HepG2 (cell line): ENCODE measurements around the gene RHBG. TPM values are rescaled to one million over a fixed set of nuclear protein-coding genes. Genes with fewer than 3 reads are reported as not detected.
A peak's percentile ranks its signal among the peaks of the same experiment; 100 is the strongest.

Experiments
- AGO2 ChIP-seq: fragments of 200-400 bp; formaldehyde crosslinking; optimal IDR thresholded peaks from 2 replicates; pipeline ENCODE3; 2017; ENCODE audit warnings: mild to moderate bottlenecking, low read depth, low read length, moderate library complexity
- BORCS8-MEF2B ChIP-seq: sonication (generic); formaldehyde crosslinking; IDR thresholded peaks from 2 replicates; pipeline ENCODE4 v1.8.0; 2022; ENCODE audit warnings: mild to moderate bottlenecking, missing genetic modification reagents
- FIP1L1 ChIP-seq: fragments of 200-400 bp; formaldehyde crosslinking; IDR thresholded peaks from 2 replicates; pipeline ENCODE4 v1.6.1; 2018; ENCODE audit warnings: low read depth, mild to moderate bottlenecking, low read length, moderate library complexity, borderline replicate concordance; ENCODE audit not compliant: insufficient read depth
- JUND ChIP-seq: sonication (generic); formaldehyde crosslinking; IDR thresholded peaks from 2 replicates; pipeline ENCODE4 v1.8.0; 2022; ENCODE audit warnings: mild to moderate bottlenecking, missing genetic modification reagents
- MXD4 ChIP-seq: IDR thresholded peaks from 2 replicates; pipeline ENCODE4 v1.6.1; 2016; ENCODE audit warnings: mild to moderate bottlenecking, missing biosample characterization, missing genetic modification reagents
- NPAS2 ChIP-seq: sonication (generic); formaldehyde crosslinking; IDR thresholded peaks from 2 replicates; pipeline ENCODE4 v1.8.0; 2022; ENCODE audit warnings: mild to moderate bottlenecking, missing genetic modification reagents, borderline replicate concordance
- POLR2A ChIP-seq, 2 experiments: IDR thresholded peaks; 2 replicates each; pipeline ENCODE4 v1.6.1; 2011; ENCODE audit warnings: low read depth in 2 of 2, low read length in 2 of 2, mild to moderate bottlenecking in 1 of 2, moderate library complexity in 1 of 2; ENCODE audit not compliant: insufficient read depth in 1 of 2
- RBFOX2 ChIP-seq: fragments of 200-400 bp; formaldehyde crosslinking; IDR thresholded peaks from 2 replicates; pipeline ENCODE4 v1.6.1; 2017; ENCODE audit warnings: low read depth, mild to moderate bottlenecking, low read length
- RBM39 ChIP-seq: fragments of 200-400 bp; formaldehyde crosslinking; IDR thresholded peaks from one replicate; pipeline ENCODE4 v1.6.1; 2018; ENCODE audit warnings: antibody characterized with exemption, mild to moderate bottlenecking, low read depth, low read length; ENCODE audit not compliant: poor library complexity, severe bottlenecking
- REPIN1 ChIP-seq: sonication (generic); formaldehyde crosslinking; IDR thresholded peaks from 2 replicates; pipeline ENCODE4 v1.8.0; 2022; ENCODE audit warnings: missing genetic modification reagents, low read depth, mild to moderate bottlenecking, borderline replicate concordance
- SKI ChIP-seq: fragments of 450-650 bp; IDR thresholded peaks from one replicate; pipeline ENCODE4 v1.6.1; 2018; ENCODE audit warnings: mild to moderate bottlenecking; ENCODE audit not compliant: partially characterized antibody
- ZBTB20 ChIP-seq: sonication (generic); formaldehyde crosslinking; IDR thresholded peaks from 2 replicates; pipeline ENCODE4 v1.8.1; 2023; ENCODE audit warnings: missing genetic modification reagents, low read depth, mild to moderate bottlenecking, borderline replicate concordance
- ZNF501 ChIP-seq: sonication (generic); formaldehyde crosslinking; IDR thresholded peaks from 2 replicates; pipeline ENCODE4 v1.5.1; 2020; ENCODE audit warnings: mild to moderate bottlenecking, moderate library complexity, missing genetic modification reagents
- ZNF605 ChIP-seq: sonication (generic); formaldehyde crosslinking; IDR thresholded peaks from 2 replicates; pipeline ENCODE4 v1.8.0; 2022; ENCODE audit warnings: mild to moderate bottlenecking, missing genetic modification reagents
- polyA plus RNA-seq, 8 experiments: library from polyadenylated mRNA; depleted of rRNA in 3 of 8; stranded (reverse) in 7 of 8; unstranded in 1 of 8; fragments of >200 nt; fragmentation: Illumina TruSeq in 4 of 8; extraction: Trizol in 4 of 8; gene quantifications; 2 replicates each; pipeline versions ENCODE4 v1.2.1 to v1.2.3, GENCODE V29; 2011 to 2016; ENCODE audit warnings: low read depth in 4 of 8, missing spikeins in 1 of 8, mixed read lengths in 1 of 8; ENCODE audit not compliant: insufficient read depth in 1 of 8
- total RNA-seq, 5 experiments: library from RNA; depleted of rRNA; stranded (reverse); fragments of >200 nt; fragmentation: Illumina TruSeq; extraction: Trizol; gene quantifications; 2 replicates each; pipeline ENCODE4 v1.2.3, GENCODE V29; 2016; ENCODE audit warnings: low read depth in 1 of 5
- TF ChIP-seq, protein P1 (sequence below): sonication (generic); formaldehyde crosslinking; IDR thresholded peaks from 2 replicates; pipeline ENCODE4 v1.5.1; 2020; ENCODE audit warnings: missing genetic modification reagents, mild to moderate bottlenecking, borderline replicate concordance
- TF ChIP-seq, protein P2 (sequence below): sonication (generic); formaldehyde crosslinking; IDR thresholded peaks from 2 replicates; pipeline ENCODE4 v1.4.0; 2020; ENCODE audit warnings: missing genetic modification reagents
- TF ChIP-seq, protein P3 (sequence below): sonication (generic); formaldehyde crosslinking; IDR thresholded peaks from 2 replicates; pipeline ENCODE4 v1.5.1; 2020; ENCODE audit warnings: mild to moderate bottlenecking, missing genetic modification reagents, moderate library complexity

RHBG gene
- total and polyA plus RNA-seq, 2 of the 13 experiments (the other 11 are each of a cell fraction or from before 2014, with no cell fraction given), result 61.8 to 73.5 TPM

DNA sequence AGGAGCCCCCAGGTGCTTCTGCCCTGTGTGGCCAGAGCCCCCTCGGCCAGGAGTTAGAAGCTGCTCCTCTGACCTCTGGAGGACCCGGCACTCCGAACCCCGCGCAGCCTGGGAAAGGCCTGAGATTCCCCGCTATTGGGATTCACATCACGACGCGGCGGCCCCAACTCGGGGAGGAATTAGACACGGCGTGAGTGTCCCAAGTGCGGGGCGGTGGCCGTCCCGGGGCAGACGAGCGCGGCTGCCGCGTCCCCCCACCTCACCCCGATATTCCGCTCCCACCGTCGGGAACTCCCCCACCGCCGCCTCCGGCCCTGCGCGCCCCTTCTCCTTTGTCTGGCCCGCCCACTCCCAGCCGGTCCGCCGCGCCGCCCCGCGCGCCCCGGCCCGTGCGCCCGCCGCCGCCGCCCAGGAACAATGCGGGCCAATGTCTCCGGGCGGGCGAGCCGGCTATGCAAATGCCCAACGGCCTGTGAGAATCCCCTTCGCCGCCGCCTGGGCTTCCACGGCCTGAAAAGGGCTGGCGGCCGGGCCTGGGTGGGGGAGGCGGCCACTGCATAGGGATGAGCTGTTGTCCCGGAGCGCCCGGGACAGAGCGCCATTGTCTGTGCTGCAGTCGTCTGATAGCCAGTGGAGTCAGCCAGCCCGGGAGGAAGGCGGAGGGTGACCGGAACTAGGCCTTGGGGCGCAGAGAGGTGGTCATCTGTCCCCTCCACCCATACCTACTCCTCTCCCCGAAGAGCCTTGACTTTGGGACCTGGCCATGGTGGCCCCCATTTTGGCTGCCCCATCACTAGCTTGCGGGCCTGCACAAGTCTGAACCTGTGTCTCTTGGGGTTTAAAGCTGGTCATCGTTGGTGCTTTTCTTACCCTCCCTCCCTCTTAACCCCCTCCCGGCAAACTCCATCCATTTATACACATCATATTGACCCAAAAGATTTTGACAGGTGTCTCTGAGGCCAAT, 19.4 kb downstream of the RHBG start (continued):
- TF ChIP-seq RBM39 (peak; percentile 60), SKI (peak; percentile 69), MXD4 (CRISPR knock-in tag) (no peak), REPIN1 (CRISPR knock-in tag) (0 out of 2 replicates have a peak, but pooled peaks have one; percentile 63), RBFOX2 (0 out of 2 replicates have a peak, but pooled peaks have one; percentile 45), POLR2A (IDR thresholded peaks at IDR 0.05; ENCODE audit: insufficient read depth in 1 of 2, low read depth in 2 of 2, low read length in 2 of 2) (0 out of 4 replicates have a peak, but pooled peaks of 1 of the 2 experiments have one; percentile 21), JUND (CRISPR knock-in tag) (no peak), BORCS8-MEF2B (CRISPR knock-in tag) (0 out of 2 replicates have a peak, but pooled peaks have one; percentile 30), ZNF605 (peak; percentile 30; the same call in 1 of the 2 replicates), AGO2 (peak; percentile 99), NPAS2 (CRISPR knock-in tag) (no peak), FIP1L1 (peak; percentile 47; the same call in 1 of the 2 replicates), ZNF501 (no peak), ZBTB20 (CRISPR knock-in tag) (no peak)
- TF ChIP-seq, protein P1, sequence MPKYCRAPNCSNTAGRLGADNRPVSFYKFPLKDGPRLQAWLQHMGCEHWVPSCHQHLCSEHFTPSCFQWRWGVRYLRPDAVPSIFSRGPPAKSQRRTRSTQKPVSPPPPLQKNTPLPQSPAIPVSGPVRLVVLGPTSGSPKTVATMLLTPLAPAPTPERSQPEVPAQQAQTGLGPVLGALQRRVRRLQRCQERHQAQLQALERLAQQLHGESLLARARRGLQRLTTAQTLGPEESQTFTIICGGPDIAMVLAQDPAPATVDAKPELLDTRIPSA (CRISPR knock-in tag), result 0 out of 2 replicates have a peak, but pooled peaks have one; percentile 27
- TF ChIP-seq, protein P2, sequence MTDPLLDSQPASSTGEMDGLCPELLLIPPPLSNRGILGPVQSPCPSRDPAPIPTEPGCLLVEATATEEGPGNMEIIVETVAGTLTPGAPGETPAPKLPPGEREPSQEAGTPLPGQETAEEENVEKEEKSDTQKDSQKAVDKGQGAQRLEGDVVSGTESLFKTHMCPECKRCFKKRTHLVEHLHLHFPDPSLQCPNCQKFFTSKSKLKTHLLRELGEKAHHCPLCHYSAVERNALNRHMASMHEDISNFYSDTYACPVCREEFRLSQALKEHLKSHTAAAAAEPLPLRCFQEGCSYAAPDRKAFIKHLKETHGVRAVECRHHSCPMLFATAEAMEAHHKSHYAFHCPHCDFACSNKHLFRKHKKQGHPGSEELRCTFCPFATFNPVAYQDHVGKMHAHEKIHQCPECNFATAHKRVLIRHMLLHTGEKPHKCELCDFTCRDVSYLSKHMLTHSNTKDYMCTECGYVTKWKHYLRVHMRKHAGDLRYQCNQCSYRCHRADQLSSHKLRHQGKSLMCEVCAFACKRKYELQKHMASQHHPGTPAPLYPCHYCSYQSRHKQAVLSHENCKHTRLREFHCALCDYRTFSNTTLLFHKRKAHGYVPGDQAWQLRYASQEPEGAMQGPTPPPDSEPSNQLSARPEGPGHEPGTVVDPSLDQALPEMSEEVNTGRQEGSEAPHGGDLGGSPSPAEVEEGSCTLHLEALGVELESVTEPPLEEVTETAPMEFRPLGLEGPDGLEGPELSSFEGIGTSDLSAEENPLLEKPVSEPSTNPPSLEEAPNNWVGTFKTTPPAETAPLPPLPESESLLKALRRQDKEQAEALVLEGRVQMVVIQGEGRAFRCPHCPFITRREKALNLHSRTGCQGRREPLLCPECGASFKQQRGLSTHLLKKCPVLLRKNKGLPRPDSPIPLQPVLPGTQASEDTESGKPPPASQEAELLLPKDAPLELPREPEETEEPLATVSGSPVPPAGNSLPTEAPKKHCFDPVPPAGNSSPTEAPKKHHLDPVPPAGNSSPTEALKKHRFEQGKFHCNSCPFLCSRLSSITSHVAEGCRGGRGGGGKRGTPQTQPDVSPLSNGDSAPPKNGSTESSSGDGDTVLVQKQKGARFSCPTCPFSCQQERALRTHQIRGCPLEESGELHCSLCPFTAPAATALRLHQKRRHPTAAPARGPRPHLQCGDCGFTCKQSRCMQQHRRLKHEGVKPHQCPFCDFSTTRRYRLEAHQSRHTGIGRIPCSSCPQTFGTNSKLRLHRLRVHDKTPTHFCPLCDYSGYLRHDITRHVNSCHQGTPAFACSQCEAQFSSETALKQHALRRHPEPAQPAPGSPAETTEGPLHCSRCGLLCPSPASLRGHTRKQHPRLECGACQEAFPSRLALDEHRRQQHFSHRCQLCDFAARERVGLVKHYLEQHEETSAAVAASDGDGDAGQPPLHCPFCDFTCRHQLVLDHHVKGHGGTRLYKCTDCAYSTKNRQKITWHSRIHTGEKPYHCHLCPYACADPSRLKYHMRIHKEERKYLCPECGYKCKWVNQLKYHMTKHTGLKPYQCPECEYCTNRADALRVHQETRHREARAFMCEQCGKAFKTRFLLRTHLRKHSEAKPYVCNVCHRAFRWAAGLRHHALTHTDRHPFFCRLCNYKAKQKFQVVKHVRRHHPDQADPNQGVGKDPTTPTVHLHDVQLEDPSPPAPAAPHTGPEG (CRISPR knock-in tag), result peak; percentile 53; the same call in 1 of the 2 replicates
- TF ChIP-seq, protein P3, sequence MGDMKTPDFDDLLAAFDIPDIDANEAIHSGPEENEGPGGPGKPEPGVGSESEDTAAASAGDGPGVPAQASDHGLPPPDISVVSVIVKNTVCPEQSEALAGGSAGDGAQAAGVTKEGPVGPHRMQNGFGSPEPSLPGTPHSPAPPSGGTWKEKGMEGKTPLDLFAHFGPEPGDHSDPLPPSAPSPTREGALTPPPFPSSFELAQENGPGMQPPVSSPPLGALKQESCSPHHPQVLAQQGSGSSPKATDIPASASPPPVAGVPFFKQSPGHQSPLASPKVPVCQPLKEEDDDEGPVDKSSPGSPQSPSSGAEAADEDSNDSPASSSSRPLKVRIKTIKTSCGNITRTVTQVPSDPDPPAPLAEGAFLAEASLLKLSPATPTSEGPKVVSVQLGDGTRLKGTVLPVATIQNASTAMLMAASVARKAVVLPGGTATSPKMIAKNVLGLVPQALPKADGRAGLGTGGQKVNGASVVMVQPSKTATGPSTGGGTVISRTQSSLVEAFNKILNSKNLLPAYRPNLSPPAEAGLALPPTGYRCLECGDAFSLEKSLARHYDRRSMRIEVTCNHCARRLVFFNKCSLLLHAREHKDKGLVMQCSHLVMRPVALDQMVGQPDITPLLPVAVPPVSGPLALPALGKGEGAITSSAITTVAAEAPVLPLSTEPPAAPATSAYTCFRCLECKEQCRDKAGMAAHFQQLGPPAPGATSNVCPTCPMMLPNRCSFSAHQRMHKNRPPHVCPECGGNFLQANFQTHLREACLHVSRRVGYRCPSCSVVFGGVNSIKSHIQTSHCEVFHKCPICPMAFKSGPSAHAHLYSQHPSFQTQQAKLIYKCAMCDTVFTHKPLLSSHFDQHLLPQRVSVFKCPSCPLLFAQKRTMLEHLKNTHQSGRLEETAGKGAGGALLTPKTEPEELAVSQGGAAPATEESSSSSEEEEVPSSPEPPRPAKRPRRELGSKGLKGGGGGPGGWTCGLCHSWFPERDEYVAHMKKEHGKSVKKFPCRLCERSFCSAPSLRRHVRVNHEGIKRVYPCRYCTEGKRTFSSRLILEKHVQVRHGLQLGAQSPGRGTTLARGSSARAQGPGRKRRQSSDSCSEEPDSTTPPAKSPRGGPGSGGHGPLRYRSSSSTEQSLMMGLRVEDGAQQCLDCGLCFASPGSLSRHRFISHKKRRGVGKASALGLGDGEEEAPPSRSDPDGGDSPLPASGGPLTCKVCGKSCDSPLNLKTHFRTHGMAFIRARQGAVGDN, result peak; percentile 54
